HEK293T (cell line): ENCODE results near the gene DGKD.

Experiments
- CTCF ChIA-PET: fragments of 350-600 bp; formaldehyde crosslinking; extraction: SDS; loops from one replicate; lab custom pipeline; 2021; ENCODE audit warnings: antibody characterized with exemption, inconsistent platforms; lab: Yijun Ruan, JAX
- POLR2A ChIA-PET: fragments of 350-600 bp; formaldehyde crosslinking; extraction: SDS; loops from one replicate; lab custom pipeline; 2020; ENCODE audit warnings: antibody characterized with exemption, inconsistent platforms; lab: Yijun Ruan, JAX
- DNase-seq: peaks from one replicate; pipeline ENCODE4 v3.0.0; 2012; ENCODE audit warnings: mixed read lengths; ENCODE audit errors: extremely low spot score
- ARNT ChIP-seq: fragments of 450-650 bp; IDR thresholded peaks from 2 replicates; pipeline ENCODE4 v1.6.1; 2017; ENCODE audit warnings: mild to moderate bottlenecking
- BHLHE40 ChIP-seq: fragments of 450-650 bp; IDR thresholded peaks from 2 replicates; pipeline ENCODE4 v1.6.1; 2016; ENCODE audit warnings: mild to moderate bottlenecking, moderate library complexity, borderline replicate concordance
- CTBP1 ChIP-seq: fragments of 450-650 bp; IDR thresholded peaks from 2 replicates; pipeline ENCODE4 v1.6.1; 2016; ENCODE audit warnings: borderline replicate concordance
- ELF4 ChIP-seq: fragments of 450-650 bp; IDR thresholded peaks from 2 replicates; pipeline ENCODE4 v1.6.1; 2017; ENCODE audit warnings: antibody characterized with exemption
- FOXA1 ChIP-seq: fragments of 450-650 bp; IDR thresholded peaks from 2 replicates; pipeline ENCODE4 v1.6.1; 2016; ENCODE audit warnings: mild to moderate bottlenecking
- FOXK2 ChIP-seq: fragments of 450-650 bp; IDR thresholded peaks from 2 replicates; pipeline ENCODE4 v1.6.1; 2016; ENCODE audit warnings: mild to moderate bottlenecking
- FOXM1 ChIP-seq: fragments of 450-650 bp; IDR thresholded peaks from 2 replicates; pipeline ENCODE4 v1.6.1; 2017; ENCODE audit warnings: mild to moderate bottlenecking, borderline replicate concordance
- HDGF ChIP-seq: fragments of 450-650 bp; IDR thresholded peaks from 2 replicates; pipeline ENCODE4 v1.6.1; 2017; ENCODE audit warnings: antibody characterized with exemption, borderline replicate concordance
- L3MBTL2 ChIP-seq: fragments of 450-650 bp; conservative IDR thresholded peaks from 2 replicates; pipeline ENCODE4 v1.6.1; 2016; ENCODE audit warnings: mild to moderate bottlenecking
- LEF1 ChIP-seq: fragments of 450-650 bp; IDR thresholded peaks from 2 replicates; pipeline ENCODE4 v1.6.1; 2017; ENCODE audit warnings: mild to moderate bottlenecking, borderline replicate concordance
- NFRKB ChIP-seq: fragments of 450-650 bp; IDR thresholded peaks from 2 replicates; pipeline ENCODE4 v1.6.1; 2016; ENCODE audit warnings: mild to moderate bottlenecking, moderate library complexity
- PKNOX1 ChIP-seq: fragments of 450-650 bp; IDR thresholded peaks from 2 replicates; pipeline ENCODE4 v1.6.1; 2016
- SP1 ChIP-seq: fragments of 450-650 bp; IDR thresholded peaks from 2 replicates; pipeline ENCODE4 v1.6.1; 2017
- SUZ12 ChIP-seq: fragments of 450-650 bp; IDR thresholded peaks from 2 replicates; pipeline ENCODE4 v1.6.1; 2016; ENCODE audit warnings: mild to moderate bottlenecking
- TARDBP ChIP-seq: fragments of 450-650 bp; IDR thresholded peaks from 2 replicates; pipeline ENCODE4 v1.6.1; 2016
- ZNF384 ChIP-seq: fragments of 450-650 bp; IDR thresholded peaks from 2 replicates; pipeline ENCODE4 v1.6.1; 2016

DGKD gene

GRCh38 chr2:233314180-233314925 is 39.9 kb upstream of the DGKD start:
- DNase-seq, result no peak
- CTCF ChIA-PET, result no interaction called here
- no peak for TF ChIP-seq ZNF384
- no peak for TF ChIP-seq BHLHE40
- no peak for TF ChIP-seq CTBP1
- TF ChIP-seq ELF4, result no peak
- TF ChIP-seq TARDBP, result no peak
- TF ChIP-seq HDGF, result no peak
- TF ChIP-seq SUZ12, result no peak
- TF ChIP-seq FOXA1, result no peak
- TF ChIP-seq PKNOX1, result no peak
- TF ChIP-seq FOXK2, result no peak
- no peak for TF ChIP-seq SP1
- no peak for TF ChIP-seq ARNT
- TF ChIP-seq NFRKB, result no peak
- no peak for TF ChIP-seq L3MBTL2
- TF ChIP-seq LEF1, result no peak
- no peak for TF ChIP-seq FOXM1
- POLR2A ChIA-PET, result no interaction called here

- DNase-seq, result no peak
- ChIA-PET CTCF (no interaction called here), POLR2A (no interaction called here)
Observed at GRCh38 chr2:233317196-233317943, 36.9 kb upstream of the DGKD start.

GRCh38 chr2:233319256-233319655 is 35.0 kb upstream of the DGKD start:
- no peak for DNase-seq
- CTCF ChIA-PET, result no interaction called here
- POLR2A ChIA-PET, result no interaction called here
- TF ChIP-seq FOXM1 (no peak), LEF1 (no peak), ZNF384 (no peak), CTBP1 (no peak), ARNT (no peak), PKNOX1 (no peak), TARDBP (no peak), BHLHE40 (no peak), HDGF (no peak), SP1 (no peak), ELF4 (no peak), NFRKB (no peak), FOXK2 (no peak)

More at GRCh38 chr2:233317196-233317943, 36.9 kb upstream of the DGKD start:
- TF ChIP-seq FOXM1 (no peak), FOXK2 (no peak), PKNOX1 (no peak), ZNF384 (no peak), SP1 (no peak), L3MBTL2 (no peak), NFRKB (no peak), ARNT (no peak), SUZ12 (no peak), CTBP1 (no peak), HDGF (no peak), LEF1 (no peak), FOXA1 (no peak), ELF4 (no peak), TARDBP (no peak), BHLHE40 (no peak)

- CTCF ChIA-PET, result no interaction called here
- TF ChIP-seq FOXK2, result no peak
- TF ChIP-seq BHLHE40, result no peak
- no peak for TF ChIP-seq NFRKB
- no peak for TF ChIP-seq ARNT
- TF ChIP-seq CTBP1, result no peak
- no peak for TF ChIP-seq ZNF384
- TF ChIP-seq LEF1, result no peak
- TF ChIP-seq ELF4, result no peak
- no peak for TF ChIP-seq L3MBTL2
- no peak for TF ChIP-seq SUZ12
- no peak for TF ChIP-seq PKNOX1
- no peak for TF ChIP-seq TARDBP
- no peak for TF ChIP-seq SP1
- no peak for TF ChIP-seq FOXM1
- no peak for TF ChIP-seq HDGF
- no peak for TF ChIP-seq FOXA1
- POLR2A ChIA-PET, result no interaction called here
- DNase-seq, result no peak
Observed at GRCh38 chr2:233320470-233320869, 33.8 kb upstream of the DGKD start.

GRCh38 chr2:233321166-233321565 is 33.1 kb upstream of the DGKD start:
- no peak for DNase-seq
- CTCF ChIA-PET, result no interaction called here
- POLR2A ChIA-PET, result no interaction called here

More at GRCh38 chr2:233321166-233321565, 33.1 kb upstream of the DGKD start:
- no peak for TF ChIP-seq TARDBP
- TF ChIP-seq ZNF384, result no peak
